ENCODE results near the gene SCAMP2.

Gene SCAMP2

GRCh38 chr15:74850393-74850792 lies 22.8 kb downstream of the SCAMP2 start:
- Histone ChIP-seq H3K36me3 (ENCODE audit: control insufficient read depth, insufficient read depth, low read length) (no peaks in the 10 kb centered on the region), H3K4me3 (ENCODE audit: low read depth, low read length) (no peak overlapping the region), H3K27ac (peak overlapping the region; percentile 84), H3K9me3 (ENCODE audit: control insufficient read depth, low read length) (no peaks in the 10 kb centered on the region), H3K79me2 (no peaks in the 10 kb centered on the region), H3K4me2 (ENCODE audit: low read length) (no peak overlapping the region), H2AFZ (no peak overlapping the region), H3K4me1 (peaks cover 15% of the 10 kb centered on the region), H3K27me3 (ENCODE audit: control insufficient read depth, insufficient read depth, low read length) (no peaks in the 10 kb centered on the region), H3K9ac (no peak overlapping the region)
- TF ChIP-seq, protein P1, sequence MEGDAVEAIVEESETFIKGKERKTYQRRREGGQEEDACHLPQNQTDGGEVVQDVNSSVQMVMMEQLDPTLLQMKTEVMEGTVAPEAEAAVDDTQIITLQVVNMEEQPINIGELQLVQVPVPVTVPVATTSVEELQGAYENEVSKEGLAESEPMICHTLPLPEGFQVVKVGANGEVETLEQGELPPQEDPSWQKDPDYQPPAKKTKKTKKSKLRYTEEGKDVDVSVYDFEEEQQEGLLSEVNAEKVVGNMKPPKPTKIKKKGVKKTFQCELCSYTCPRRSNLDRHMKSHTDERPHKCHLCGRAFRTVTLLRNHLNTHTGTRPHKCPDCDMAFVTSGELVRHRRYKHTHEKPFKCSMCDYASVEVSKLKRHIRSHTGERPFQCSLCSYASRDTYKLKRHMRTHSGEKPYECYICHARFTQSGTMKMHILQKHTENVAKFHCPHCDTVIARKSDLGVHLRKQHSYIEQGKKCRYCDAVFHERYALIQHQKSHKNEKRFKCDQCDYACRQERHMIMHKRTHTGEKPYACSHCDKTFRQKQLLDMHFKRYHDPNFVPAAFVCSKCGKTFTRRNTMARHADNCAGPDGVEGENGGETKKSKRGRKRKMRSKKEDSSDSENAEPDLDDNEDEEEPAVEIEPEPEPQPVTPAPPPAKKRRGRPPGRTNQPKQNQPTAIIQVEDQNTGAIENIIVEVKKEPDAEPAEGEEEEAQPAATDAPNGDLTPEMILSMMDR (IDR thresholded peaks at IDR 0.05) = no peak

GRCh38 chr15:74847432-74847831 lies 25.7 kb downstream of the SCAMP2 start:
- no peak overlapping the region for H3K9ac ChIP-seq
- TF ChIP-seq, protein P1 (IDR thresholded peaks at IDR 0.05) = no peak
- H3K4me1 ChIP-seq = peaks cover 20% of the 10 kb centered on the region
- H2AFZ ChIP-seq = no peak overlapping the region
- H3K4me3 ChIP-seq (ENCODE audit: low read depth, low read length) = no peak overlapping the region
- no peaks in the 10 kb centered on the region for H3K9me3 ChIP-seq (ENCODE audit: control insufficient read depth, low read length)
- H3K79me2 ChIP-seq = no peaks in the 10 kb centered on the region
- H3K36me3 ChIP-seq (ENCODE audit: control insufficient read depth, insufficient read depth, low read length) = no peaks in the 10 kb centered on the region
- H3K27ac ChIP-seq = peak overlapping the region; percentile 84
- no peaks in the 10 kb centered on the region for H3K27me3 ChIP-seq (ENCODE audit: control insufficient read depth, insufficient read depth, low read length)
- no peak overlapping the region for H3K4me2 ChIP-seq (ENCODE audit: low read length)

DNA sequence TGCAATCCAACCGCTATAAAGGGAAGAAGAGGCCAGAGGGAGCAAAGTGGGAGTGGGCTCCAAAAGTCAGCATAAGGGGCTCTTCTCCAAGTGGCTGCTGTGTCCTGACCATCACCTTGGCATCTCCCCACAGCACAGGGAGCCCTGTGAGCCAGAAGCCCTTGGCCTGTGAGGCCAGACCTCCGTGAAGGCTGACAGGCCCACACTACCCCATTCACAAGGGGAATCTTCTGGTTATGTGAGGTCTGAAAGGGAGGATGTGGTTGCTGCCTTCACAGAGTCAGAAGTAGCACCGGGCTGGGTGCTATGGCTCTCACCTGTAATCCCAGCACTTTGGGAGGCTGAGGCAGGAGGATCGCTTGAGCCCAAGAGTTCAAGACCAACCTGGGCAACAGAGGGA lies 27.6 kb downstream of the SCAMP2 start:
- TF ChIP-seq, protein P1 (IDR thresholded peaks at IDR 0.05) = no peak
- no peak overlapping the region for H3K9ac ChIP-seq

DNA sequence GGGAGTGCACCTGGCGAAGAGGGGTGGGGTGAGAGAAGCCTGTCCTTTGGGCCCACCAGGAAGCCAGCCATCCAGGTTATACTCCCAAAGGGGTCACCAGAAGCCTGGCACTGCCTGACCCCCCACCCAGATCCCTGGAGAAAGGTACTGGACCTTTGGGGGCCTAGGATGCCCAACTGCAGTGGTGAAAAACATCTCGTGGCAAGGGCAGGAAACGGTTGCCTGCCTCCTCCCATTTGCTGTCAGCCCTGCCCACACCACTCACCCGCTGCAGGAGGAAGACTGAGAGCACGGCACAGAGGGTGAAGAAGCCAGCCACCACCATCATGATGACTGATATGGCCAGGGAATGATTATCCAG lies 28.0 kb downstream of the SCAMP2 start:
- H2AFZ ChIP-seq = no peak overlapping the region
- no peak overlapping the region for H3K9ac ChIP-seq
- TF ChIP-seq, protein P1 (IDR thresholded peaks at IDR 0.05) = no peak
- no peaks in the 10 kb centered on the region for H3K9me3 ChIP-seq (ENCODE audit: control insufficient read depth, low read length)
- peaks cover 31% of the 10 kb centered on the region for H3K4me1 ChIP-seq
- no peak overlapping the region for H3K4me3 ChIP-seq (ENCODE audit: low read depth, low read length)
- no peaks in the 10 kb centered on the region for H3K79me2 ChIP-seq
- no peaks in the 10 kb centered on the region for H3K27me3 ChIP-seq (ENCODE audit: control insufficient read depth, insufficient read depth, low read length)
- no peaks in the 10 kb centered on the region for H3K36me3 ChIP-seq (ENCODE audit: control insufficient read depth, insufficient read depth, low read length)
- peak overlapping the region; percentile 49 for H3K27ac ChIP-seq
- H3K4me2 ChIP-seq (ENCODE audit: low read length) = no peak overlapping the region

More for the DNA sequence above, 27.6 kb downstream of the SCAMP2 start:
- H3K4me2 ChIP-seq (ENCODE audit: low read length) = no peak overlapping the region
- peaks cover 31% of the 10 kb centered on the region for H3K4me1 ChIP-seq
- no peaks in the 10 kb centered on the region for H3K9me3 ChIP-seq (ENCODE audit: control insufficient read depth, low read length)
- H2AFZ ChIP-seq = no peak overlapping the region
- no peaks in the 10 kb centered on the region for H3K79me2 ChIP-seq
- no peak overlapping the region for H3K4me3 ChIP-seq (ENCODE audit: low read depth, low read length)
- no peaks in the 10 kb centered on the region for H3K27me3 ChIP-seq (ENCODE audit: control insufficient read depth, insufficient read depth, low read length)
- H3K27ac ChIP-seq = peak overlapping the region; percentile 49
- no peaks in the 10 kb centered on the region for H3K36me3 ChIP-seq (ENCODE audit: control insufficient read depth, insufficient read depth, low read length)

GRCh38 chr15:74844319-74845207 lies 28.6 kb downstream of the SCAMP2 start:
- Histone ChIP-seq H2AFZ (no peak overlapping the region), H3K27ac (peak overlapping the region; percentile 86)

More at GRCh38 chr15:74844319-74845207, 28.6 kb downstream of the SCAMP2 start:
- Histone ChIP-seq H3K79me2 (no peaks in the 10 kb centered on the region), H3K27me3 (ENCODE audit: control insufficient read depth, insufficient read depth, low read length) (no peaks in the 10 kb centered on the region), H3K4me3 (ENCODE audit: low read depth, low read length) (no peak overlapping the region), H3K9ac (no peak overlapping the region), H3K4me1 (peaks cover 29% of the 10 kb centered on the region), H3K36me3 (ENCODE audit: control insufficient read depth, insufficient read depth, low read length) (no peaks in the 10 kb centered on the region), H3K9me3 (ENCODE audit: control insufficient read depth, low read length) (no peaks in the 10 kb centered on the region), H3K4me2 (ENCODE audit: low read length) (no peak overlapping the region)
- TF ChIP-seq, protein P1 (IDR thresholded peaks at IDR 0.05) = no peak

Measured in parathyroid adenoma (tissue), 2 donors.